22Rv1 (cell line): ENCODE results near the gene C1QC.

Source experiments
- CTCF ChIP-seq: fragments of 450-650 bp; IDR thresholded peaks from 2 replicates; pipeline ENCODE4 v1.5.1; 2017; ENCODE audit warnings: mild to moderate bottlenecking
- ZFX ChIP-seq: fragments of 450-650 bp; IDR thresholded peaks from 2 replicates; pipeline ENCODE4 v1.6.1; 2017; ENCODE audit warnings: antibody characterized with exemption, borderline replicate concordance

- TF ChIP-seq CTCF (no peak), ZFX (no peak)
Observed at GRCh38 chr1:22652881-22653316, 9.5 kb downstream of the C1QC start, which contains the start of gene C1QB.
